Spleen (tissue), 11 donors: Measurements from ENCODE around the gene NEDD4L. TPM values are rescaled to one million over a fixed set of nuclear protein-coding genes. Genes with fewer than 3 reads are reported as not detected.

ENCODE experiments used
- DNase-seq: peaks from one replicate; pipeline ENCODE4 v3.0.0-alpha.2; 2020
- H3K27ac ChIP-seq, 8 donors: fragments of 200-600 bp; sonication (generic) in 7 of 8; 1 replicate in 4 of 8; 2 replicates in 4 of 8; pipeline versions ENCODE4 v1.5.0 to v1.8.0; 2016 to 2021; ENCODE audit warnings: inconsistent platforms in 4 of 8, mild to moderate bottlenecking in 4 of 8, moderate library complexity in 1 of 8
- H3K27me3 ChIP-seq, 7 donors: fragments of 200-600 bp; sonication (generic) in 6 of 7; replicated peaks in 1 of 7; 1 replicate in 4 of 7; 2 replicates in 3 of 7; pipeline versions ENCODE4 v1.5.0 to v1.8.0; 2016 to 2021; ENCODE audit warnings: inconsistent platforms in 3 of 7, mild to moderate bottlenecking in 1 of 7
- H3K36me3 ChIP-seq, 6 donors: fragments of 200-600 bp; sonication (generic) in 5 of 6; 1 replicate in 4 of 6; 2 replicates in 2 of 6; pipeline versions ENCODE4 v1.5.0 to v1.8.0; 2016 to 2021; ENCODE audit warnings: inconsistent platforms in 2 of 6
- H3K4me1 ChIP-seq, 6 donors: fragments of 200-600 bp; sonication (generic) in 5 of 6; 1 replicate in 3 of 6; 2 replicates in 3 of 6; pipeline versions ENCODE4 v1.5.0 to v1.8.0; 2016 to 2021; ENCODE audit warnings: inconsistent platforms in 3 of 6
- H3K4me3 ChIP-seq, 8 donors: fragments of 200-600 bp; sonication (generic) in 7 of 8; 1 replicate in 4 of 8; 2 replicates in 4 of 8; pipeline versions ENCODE4 v1.5.0 to v1.8.0; 2016 to 2021; ENCODE audit warnings: inconsistent platforms in 4 of 8, mild to moderate bottlenecking in 4 of 8, moderate library complexity in 2 of 8
- H3K9me3 ChIP-seq, 8 donors: fragments of 200-600 bp; sonication (generic) in 7 of 8; 1 replicate in 4 of 8; 2 replicates in 4 of 8; pipeline versions ENCODE4 v1.5.0 to v1.8.0; 2016 to 2021; ENCODE audit warnings: inconsistent platforms in 4 of 8
- POLR2A ChIP-seq, 3 donors: fragments of 450-650 bp; IDR thresholded peaks; one replicate each; pipeline ENCODE4 v1.5.1; 2017; ENCODE audit warnings: antibody characterized with exemption in 3 of 3, mild to moderate bottlenecking in 1 of 3
- POLR2AphosphoS5 ChIP-seq, 3 donors: sonication (generic); formaldehyde crosslinking; IDR thresholded peaks; one replicate each; pipeline ENCODE4 v1.5.1; 2017; ENCODE audit warnings: antibody characterized with exemption in 3 of 3
- WGBS, 5 donors: extraction: QIAGEN DNeasy Blood & Tissue Kit in 3 of 5; methylation state at CpG; one replicate each; pipeline versions ENCODE4 v1.1.5 to v1.1.7; 2013 to 2018; 5-methylcytosine and 5-hydroxymethylcytosine counted together
- intact Hi-C: fragments of 100-400 bp; cut with DNase I; formaldehyde crosslinking; loops from one replicate; pipeline ENCODE4 v1.15.0; 2023; ENCODE audit warnings: low total_unique reads
- polyA plus RNA-seq, 3 donors: library from polyadenylated mRNA; stranded (reverse); fragments of 200-250 nt; gene quantifications; one replicate each; pipeline ENCODE4 v1.2.1, GENCODE V29; 2013
- total RNA-seq, 7 donors: library from RNA; depleted of rRNA in 3 of 7; stranded (reverse); fragments of >200 nt in 3 of 7; fragmentation: NEBNext Ultra II Directional in 4 of 7; extraction: Animal tissue kit (Norgen Biotek cat#: 25700) in 4 of 7; gene quantifications; one replicate each; pipeline versions ENCODE4 v1.1.0 to v1.2.1, GENCODE V29; 2016 to 2021
- TF ChIP-seq, protein P1 (sequence below), 11 experiments: fragments of 200-600 bp in 7 of 11; fragments of 450-650 bp in 4 of 11; sonication (generic) in 4 of 11; IDR thresholded peaks in 8 of 11; conservative IDR thresholded peaks in 3 of 11; 1 replicate in 7 of 11; 2 replicates in 4 of 11; pipeline versions ENCODE4 v1.4.0 to v1.8.0; 2016 to 2021; ENCODE audit warnings: antibody characterized with exemption in 11 of 11, inconsistent platforms in 4 of 11, mild to moderate bottlenecking in 1 of 11
- donor health status: healthy with polysubstance abuse.
- donor health status: DM: no; HTN: no; CAD: no; lungs with moderate emphysema.
- donor health status: DM: no; HTN: no; CAD: no.
- donor health status: Bipolar disorder and iron deficiency.
- donor health status: healthy.
- donor health status: DM: no; HTN: no; CAD: no.
- donor health status: DM: yes; HTN: yes; CAD: no.

NEDD4L gene
- total and polyA plus RNA-seq, 10 donors: 8.7 to 26.9 (median 18.3) TPM

GRCh38 chr18:58041633-58042032, 2.4 kb upstream of the NEDD4L start:
- no peak for DNase-seq
- 46 to 50% (median 47%) methylated on average over 4 of the region's 4 CpGs for WGBS, 5 donors
- Histone ChIP-seq H3K4me3 (no peak overlapping the region), H3K27me3 (peaks cover 0 to 26% (median 0%) of the 10 kb centered on the region in 7 donors), H3K36me3 (no peaks in the 10 kb centered on the region), H3K27ac (peak overlapping the region in 5 of 8 donors; percentile 33 to 60 (median 45)), H3K9me3 (no peaks in the 10 kb centered on the region), H3K4me1 (peaks cover 5 to 67% (median 36%) of the 10 kb centered on the region in 6 donors)
- TF ChIP-seq, protein P1, sequence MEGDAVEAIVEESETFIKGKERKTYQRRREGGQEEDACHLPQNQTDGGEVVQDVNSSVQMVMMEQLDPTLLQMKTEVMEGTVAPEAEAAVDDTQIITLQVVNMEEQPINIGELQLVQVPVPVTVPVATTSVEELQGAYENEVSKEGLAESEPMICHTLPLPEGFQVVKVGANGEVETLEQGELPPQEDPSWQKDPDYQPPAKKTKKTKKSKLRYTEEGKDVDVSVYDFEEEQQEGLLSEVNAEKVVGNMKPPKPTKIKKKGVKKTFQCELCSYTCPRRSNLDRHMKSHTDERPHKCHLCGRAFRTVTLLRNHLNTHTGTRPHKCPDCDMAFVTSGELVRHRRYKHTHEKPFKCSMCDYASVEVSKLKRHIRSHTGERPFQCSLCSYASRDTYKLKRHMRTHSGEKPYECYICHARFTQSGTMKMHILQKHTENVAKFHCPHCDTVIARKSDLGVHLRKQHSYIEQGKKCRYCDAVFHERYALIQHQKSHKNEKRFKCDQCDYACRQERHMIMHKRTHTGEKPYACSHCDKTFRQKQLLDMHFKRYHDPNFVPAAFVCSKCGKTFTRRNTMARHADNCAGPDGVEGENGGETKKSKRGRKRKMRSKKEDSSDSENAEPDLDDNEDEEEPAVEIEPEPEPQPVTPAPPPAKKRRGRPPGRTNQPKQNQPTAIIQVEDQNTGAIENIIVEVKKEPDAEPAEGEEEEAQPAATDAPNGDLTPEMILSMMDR (IDR thresholded peaks at IDR 0.05 in 8 of 11, conservative IDR thresholded peaks at IDR 0.05 in 3 of 11): no peak
- TF ChIP-seq POLR2AphosphoS5 (IDR thresholded peaks at IDR 0.05) (no peak), POLR2A (IDR thresholded peaks at IDR 0.05) (no peak)
- intact Hi-C loops: loop anchor here (10.0 kb wide), 1 partner anchor 157 kb away; no protein-coding TSS in a partner anchor

- intact Hi-C loops: loop anchor here (10.0 kb wide), 1 partner anchor 158 kb away; no protein-coding TSS in a partner anchor
- no peak for TF ChIP-seq POLR2A (IDR thresholded peaks at IDR 0.05)
- TF ChIP-seq, protein P1 (IDR thresholded peaks at IDR 0.05 in 8 of 11, conservative IDR thresholded peaks at IDR 0.05 in 3 of 11): no peak
- no peak for TF ChIP-seq POLR2AphosphoS5 (IDR thresholded peaks at IDR 0.05)
- peaks cover 0 to 26% (median 0%) of the 10 kb centered on the region in 7 donors for H3K27me3 ChIP-seq
- no peaks in the 10 kb centered on the region for H3K36me3 ChIP-seq
- no peak for DNase-seq
- peak overlapping the region in 7 of 8 donors; percentile 80 to 92 (median 87) for H3K27ac ChIP-seq
- H3K9me3 ChIP-seq: no peaks in the 10 kb centered on the region
- WGBS, 5 donors: 5 to 8% (median 5%) methylated on average over 19 of the region's 19 CpGs
- peaks cover 5 to 64% (median 36%) of the 10 kb centered on the region in 6 donors for H3K4me1 ChIP-seq
- peak overlapping the region; percentile 74 to 99 (median 95) for H3K4me3 ChIP-seq
Measured at GRCh38 chr18:58042826-58043490, 1.1 kb upstream of the NEDD4L start.

GRCh38 chr18:58044370-58045241, 580 bp downstream of the NEDD4L start:
- Histone ChIP-seq H3K9me3 (no peaks in the 10 kb centered on the region), H3K36me3 (no peaks in the 10 kb centered on the region), H3K4me3 (peak overlapping the region; percentile 74 to 99 (median 95)), H3K27ac (peak overlapping the region; percentile 66 to 92 (median 84)), H3K27me3 (peaks cover 0 to 26% (median 0%) of the 10 kb centered on the region in 7 donors), H3K4me1 (peaks cover 5 to 54% (median 35%) of the 10 kb centered on the region in 6 donors)
- TF ChIP-seq, protein P1 (IDR thresholded peaks at IDR 0.05 in 8 of 11, conservative IDR thresholded peaks at IDR 0.05 in 3 of 11): peak in 4 of 11 experiments; percentile 7 to 15 (median 12)
- no peak for TF ChIP-seq POLR2A (IDR thresholded peaks at IDR 0.05)
- TF ChIP-seq POLR2AphosphoS5 (IDR thresholded peaks at IDR 0.05): no peak
- WGBS, 5 donors: 0 to 2% (median 1%) methylated on average over 43 to 94 of the region's 94 CpGs
- DNase-seq: peak; percentile 90
- intact Hi-C loops: loop anchor here (2.0 to 10.0 kb wide), 2 partner anchors 74 to 160 kb away; no protein-coding TSS in a partner anchor
